Natural killer cell treated with Interleukin-12 subunit alpha and Interleukin-12 subunit beta and Interleukin-15 and Interleukin-18, amount 100 ng/mL, for 72 hours (primary cell): Measurements from ENCODE around the gene FANCE. TPM values are rescaled to one million over a fixed set of nuclear protein-coding genes. Genes with fewer than 3 reads are reported as not detected.
"Not testable (repeated sequence)": the region's sequence is repeated elsewhere in the genome, so short reads cannot be mapped to it uniquely, and the experiment has no call there.

Source experiments
- ATAC-seq, 2 donors: fragments of 150-1000 bp; cut with Tn5 transposase in 1 of 2; sonication (Bioruptor Pico), chemical (Tn5 transposase) in 1 of 2; 2 replicates each; pipeline ENCODE4 v1.10.0; 2021
- DNase-seq: peaks from one replicate; pipeline ENCODE4 v3.0.0; 2022; ENCODE audit warnings: low spot score
- H3K27ac Mint-ChIP-seq, 2 donors: 1 replicate in 1 of 2; 2 replicates in 1 of 2; pipeline ENCODE4 v1.8.0; 2022; ENCODE audit warnings: mixed read lengths in 2 of 2, mild to moderate bottlenecking in 1 of 2, moderate library complexity in 1 of 2
- H3K27me3 Mint-ChIP-seq, 2 donors: 1 replicate in 1 of 2; 2 replicates in 1 of 2; pipeline ENCODE4 v1.8.0; 2022; ENCODE audit warnings: mixed read lengths in 2 of 2
- H3K36me3 Mint-ChIP-seq: one replicate; pipeline ENCODE4 v1.8.0; 2022; ENCODE audit warnings: mixed read lengths
- H3K4me1 Mint-ChIP-seq, 2 donors: 1 replicate in 1 of 2; 2 replicates in 1 of 2; pipeline ENCODE4 v1.8.0; 2022; ENCODE audit warnings: low read depth in 2 of 2, mixed read lengths in 2 of 2, mild to moderate bottlenecking in 1 of 2
- H3K4me3 Mint-ChIP-seq: one replicate; pipeline ENCODE4 v1.8.0; 2022; ENCODE audit warnings: mixed read lengths
- H3K9me3 Mint-ChIP-seq: 2 replicates; pipeline ENCODE4 v1.8.0; 2022; ENCODE audit warnings: mixed read lengths
- total RNA-seq, 2 donors: library from RNA; stranded (reverse); gene quantifications; one replicate each; pipeline ENCODE4 v1.2.3, GENCODE V29; 2022

The FANCE gene
- total RNA-seq, 2 donors from 2014 or later, result 10.4 to 27.3 TPM

GRCh38 chr6:35419961-35420360 is 32.2 kb upstream of the FANCE start:
- no peak overlapping the region for H3K27ac Mint-ChIP-seq

GRCh38 chr6:35425284-35425683 is 26.9 kb upstream of the FANCE start:
- Mint-ChIP-seq H3K4me1 (peaks cover 0 to 2% of the 10 kb centered on the region in 2 donors), H3K9me3 (peaks cover 6% of the 10 kb centered on the region), H3K27ac (no peak overlapping the region), H3K27me3 (no peaks in the 10 kb centered on the region), H3K36me3 (peaks cover 14% of the 10 kb centered on the region), H3K4me3 (no peak overlapping the region)
- DNase-seq (no peak), ATAC-seq (no peak)

More at GRCh38 chr6:35419961-35420360, 32.2 kb upstream of the FANCE start:
- ATAC-seq (no peak), DNase-seq (no peak)
- H3K36me3 Mint-ChIP-seq, result peaks cover 4% of the 10 kb centered on the region
- H3K4me1 Mint-ChIP-seq, result peaks cover 13 to 23% of the 10 kb centered on the region in 2 donors
- H3K27me3 Mint-ChIP-seq, result no peaks in the 10 kb centered on the region
- no peak overlapping the region for H3K4me3 Mint-ChIP-seq
- no peaks in the 10 kb centered on the region for H3K9me3 Mint-ChIP-seq

GRCh38 chr6:35426074-35426473 is 26.1 kb upstream of the FANCE start:
- Mint-ChIP-seq H3K4me3 (no peak overlapping the region), H3K36me3 (peaks cover 14% of the 10 kb centered on the region), H3K27ac (no peak overlapping the region), H3K27me3 (no peaks in the 10 kb centered on the region), H3K9me3 (peaks cover 6% of the 10 kb centered on the region), H3K4me1 (peaks cover 0 to 2% of the 10 kb centered on the region in 2 donors)
- ATAC-seq (no peak), DNase-seq (no peak)

- no peak for DNase-seq
- ATAC-seq, result no peak
- H3K4me1 Mint-ChIP-seq, result no peaks in the 10 kb centered on the region
- peaks cover 6% of the 10 kb centered on the region for H3K9me3 Mint-ChIP-seq
- H3K27me3 Mint-ChIP-seq, result no peaks in the 10 kb centered on the region
- peaks cover 14% of the 10 kb centered on the region for H3K36me3 Mint-ChIP-seq
- no peak overlapping the region for H3K27ac Mint-ChIP-seq
- no peak overlapping the region for H3K4me3 Mint-ChIP-seq
These were observed 24.7 kb upstream of the FANCE start for GRCh38 chr6:35427435-35427834.

GRCh38 chr6:35427851-35428321 is 24.3 kb upstream of the FANCE start:
- no peak overlapping the region for H3K4me3 Mint-ChIP-seq
- H3K27ac Mint-ChIP-seq, result no peak overlapping the region
- no peaks in the 10 kb centered on the region for H3K4me1 Mint-ChIP-seq
- DNase-seq (no peak), ATAC-seq (no peak)
- no peaks in the 10 kb centered on the region for H3K27me3 Mint-ChIP-seq
- peaks cover 6% of the 10 kb centered on the region for H3K9me3 Mint-ChIP-seq
- peaks cover 14% of the 10 kb centered on the region for H3K36me3 Mint-ChIP-seq

GRCh38 chr6:35428421-35429149 is 23.6 kb upstream of the FANCE start:
- Mint-ChIP-seq H3K9me3 (peaks cover 6% of the 10 kb centered on the region), H3K27me3 (no peaks in the 10 kb centered on the region), H3K36me3 (peaks cover 14% of the 10 kb centered on the region), H3K27ac (no peak overlapping the region), H3K4me3 (no peak overlapping the region), H3K4me1 (no peaks in the 10 kb centered on the region)
- DNase-seq (no peak), ATAC-seq (no peak)

- no peak overlapping the region for H3K27ac Mint-ChIP-seq
- H3K27me3 Mint-ChIP-seq, result no peaks in the 10 kb centered on the region
- DNase-seq, result no peak
- no peak for ATAC-seq
- no peaks in the 10 kb centered on the region for H3K4me1 Mint-ChIP-seq
- H3K4me3 Mint-ChIP-seq, result no peak overlapping the region
- H3K36me3 Mint-ChIP-seq, result peaks cover 14% of the 10 kb centered on the region
- H3K9me3 Mint-ChIP-seq, result peaks cover 6% of the 10 kb centered on the region
These were observed 22.7 kb upstream of the FANCE start for GRCh38 chr6:35429463-35429862.

GRCh38 chr6:35432291-35432690 is 19.8 kb upstream of the FANCE start:
- Mint-ChIP-seq H3K4me3 (no peak overlapping the region), H3K36me3 (peaks cover 14% of the 10 kb centered on the region), H3K27ac (no peak overlapping the region), H3K27me3 (no peaks in the 10 kb centered on the region), H3K9me3 (peaks cover 6% of the 10 kb centered on the region), H3K4me1 (no peaks in the 10 kb centered on the region)
- no peak for DNase-seq
- no peak for ATAC-seq

- not testable (repeated sequence) for H3K27me3 Mint-ChIP-seq, H3K27ac Mint-ChIP-seq, ATAC-seq, H3K4me3 Mint-ChIP-seq, H3K4me1 Mint-ChIP-seq, DNase-seq, H3K9me3 Mint-ChIP-seq
- peaks cover 14% of the 10 kb centered on the region for H3K36me3 Mint-ChIP-seq
These were observed 19.4 kb upstream of the FANCE start for GRCh38 chr6:35432702-35433101.

GRCh38 chr6:35435074-35435837 is 16.9 kb upstream of the FANCE start:
- no peak overlapping the region for H3K4me3 Mint-ChIP-seq
- H3K4me1 Mint-ChIP-seq, result no peaks in the 10 kb centered on the region
- no peaks in the 10 kb centered on the region for H3K27me3 Mint-ChIP-seq
- no peak for DNase-seq
- ATAC-seq, result peak in 1 of 2 donors; percentile 17
- no peaks in the 10 kb centered on the region for H3K36me3 Mint-ChIP-seq
- no peak overlapping the region for H3K27ac Mint-ChIP-seq
- H3K9me3 Mint-ChIP-seq, result no peaks in the 10 kb centered on the region

- no peaks in the 10 kb centered on the region for H3K4me1 Mint-ChIP-seq
These were observed 15.9 kb upstream of the FANCE start for GRCh38 chr6:35436071-35436857.

GRCh38 chr6:35438378-35439065 is 13.6 kb upstream of the FANCE start:
- not testable (repeated sequence) for ATAC-seq, H3K27me3 Mint-ChIP-seq, H3K9me3 Mint-ChIP-seq, H3K4me3 Mint-ChIP-seq, H3K36me3 Mint-ChIP-seq, H3K27ac Mint-ChIP-seq, H3K4me1 Mint-ChIP-seq, DNase-seq

More at GRCh38 chr6:35436071-35436857, 15.9 kb upstream of the FANCE start:
- DNase-seq (no peak), ATAC-seq (no peak)
- no peak overlapping the region for H3K27ac Mint-ChIP-seq
- no peaks in the 10 kb centered on the region for H3K36me3 Mint-ChIP-seq
- no peaks in the 10 kb centered on the region for H3K9me3 Mint-ChIP-seq
- H3K4me3 Mint-ChIP-seq, result no peak overlapping the region
- H3K27me3 Mint-ChIP-seq, result no peaks in the 10 kb centered on the region

- Mint-ChIP-seq H3K4me1 (no peaks in the 10 kb centered on the region), H3K4me3 (no peak overlapping the region), H3K9me3 (no peaks in the 10 kb centered on the region), H3K27ac (no peak overlapping the region), H3K27me3 (no peaks in the 10 kb centered on the region), H3K36me3 (no peaks in the 10 kb centered on the region)
- no peak for ATAC-seq
- no peak for DNase-seq
These were observed 12.8 kb upstream of the FANCE start for GRCh38 chr6:35439308-35439707.
